HepG2 (cell line): ENCODE measurements around the gene BCL2L11. TPM values are rescaled to one million over a fixed set of nuclear protein-coding genes. Genes with fewer than 3 reads are reported as not detected.

Experiments
- CEBPG ChIP-seq: IDR thresholded peaks from 2 replicates; pipeline ENCODE4 v1.6.1; 2016
- ERF ChIP-seq: IDR thresholded peaks from 2 replicates; pipeline ENCODE4 v1.6.1; 2018; ENCODE audit warnings: missing biosample characterization, missing genetic modification reagents
- ISX ChIP-seq: sonication (generic); formaldehyde crosslinking; conservative IDR thresholded peaks from 2 replicates; pipeline ENCODE4 v1.5.0; 2020; ENCODE audit warnings: missing genetic modification reagents
- MBD4 ChIP-seq: IDR thresholded peaks from 2 replicates; pipeline ENCODE4 v1.6.1; 2012; ENCODE audit warnings: low read length, inconsistent platforms, borderline replicate concordance
- MIER3 ChIP-seq: IDR thresholded peaks from 2 replicates; pipeline ENCODE4 v1.6.1; 2016; ENCODE audit warnings: missing compliant biosample characterization, borderline replicate concordance
- RERE ChIP-seq: IDR thresholded peaks from 2 replicates; pipeline ENCODE4 v1.6.1; 2016; ENCODE audit warnings: low read depth, missing genetic modification reagents, missing compliant biosample characterization
- ZNF296 ChIP-seq: sonication (generic); formaldehyde crosslinking; conservative IDR thresholded peaks from 2 replicates; pipeline ENCODE4 v1.5.0; 2020; ENCODE audit warnings: mild to moderate bottlenecking, missing genetic modification reagents
- ZNF318 ChIP-seq: sonication (generic); formaldehyde crosslinking; IDR thresholded peaks from 2 replicates; pipeline ENCODE4 v1.4.0; 2020; ENCODE audit warnings: mild to moderate bottlenecking, missing genetic modification reagents
- ZNF335 ChIP-seq: sonication (generic); formaldehyde crosslinking; IDR thresholded peaks from 2 replicates; pipeline ENCODE4 v1.4.0; 2020; ENCODE audit warnings: missing genetic modification reagents
- ZNF446 ChIP-seq: sonication (generic); formaldehyde crosslinking; IDR thresholded peaks from 2 replicates; pipeline ENCODE4 v1.5.0; 2020; ENCODE audit warnings: mild to moderate bottlenecking, missing genetic modification reagents
- ZNF672 ChIP-seq: sonication (generic); formaldehyde crosslinking; IDR thresholded peaks from 2 replicates; pipeline ENCODE4 v1.8.1; 2022; ENCODE audit warnings: missing genetic modification reagents
- ZNF674 ChIP-seq: sonication (generic); formaldehyde crosslinking; IDR thresholded peaks from 2 replicates; pipeline ENCODE4 v1.5.0; 2020; ENCODE audit warnings: low read depth, mild to moderate bottlenecking, missing genetic modification reagents
- polyA plus RNA-seq, 8 experiments: library from polyadenylated mRNA; depleted of rRNA in 3 of 8; stranded (reverse) in 7 of 8; unstranded in 1 of 8; fragments of >200 nt; fragmentation: Illumina TruSeq in 4 of 8; extraction: Trizol in 4 of 8; gene quantifications; 2 replicates each; pipeline versions ENCODE4 v1.2.1 to v1.2.3, GENCODE V29; 2011 to 2016; ENCODE audit warnings: low read depth in 4 of 8, missing spikeins in 1 of 8, mixed read lengths in 1 of 8; ENCODE audit not compliant: insufficient read depth in 1 of 8
- total RNA-seq, 5 experiments: library from RNA; depleted of rRNA; stranded (reverse); fragments of >200 nt; fragmentation: Illumina TruSeq; extraction: Trizol; gene quantifications; 2 replicates each; pipeline ENCODE4 v1.2.3, GENCODE V29; 2016; ENCODE audit warnings: low read depth in 1 of 5

Gene BCL2L11
- total and polyA plus RNA-seq, 2 of the 13 experiments (the other 11 are each of a cell fraction or from before 2014, with no cell fraction given) = 6.1 to 9.7 TPM

- TF ChIP-seq MBD4 (no peak), MIER3 (CRISPR knock-in tag) (0 out of 2 replicates have a peak, but pooled peaks have one; percentile 58), ISX (CRISPR knock-in tag) (no peak; the same call in 1 of the 2 replicates), ZNF318 (CRISPR knock-in tag) (no peak; the same call in 1 of the 2 replicates), ERF (CRISPR knock-in tag) (peak; percentile 88), CEBPG (CRISPR knock-in tag) (peak; percentile 20; the same call in 1 of the 2 replicates), ZNF335 (CRISPR knock-in tag) (no peak), ZNF674 (CRISPR knock-in tag) (peak; percentile 77; the same call in 1 of the 2 replicates), ZNF296 (no peak), ZNF446 (peak; percentile 62), ZNF672 (CRISPR knock-in tag) (0 out of 2 replicates have a peak, but pooled peaks have one; percentile 9), RERE (CRISPR knock-in tag) (peak; percentile 86)
Measured at GRCh38 chr2:111120253-111121027, at the start of gene BCL2L11 (continued).
